Measurements from ENCODE around the gene VRK2. TPM values are rescaled to one million over a fixed set of nuclear protein-coding genes. Genes with fewer than 3 reads are reported as not detected.
A peak's percentile ranks its signal among the peaks of the same experiment; 100 is the strongest.

The VRK2 gene
- total and polyA plus RNA-seq, 7 donors = 6.2 to 30.2 (median 17.7) TPM

GRCh38 chr2:58063641-58064040 lies 17.0 kb downstream of the VRK2 start:
- H3K36me3 ChIP-seq (ENCODE audit: insufficient read depth in 1 of 2, low read depth in 1 of 2) = peaks cover 0 to 6% of the 10 kb centered on the region in 2 donors
- TF ChIP-seq, protein P1, sequence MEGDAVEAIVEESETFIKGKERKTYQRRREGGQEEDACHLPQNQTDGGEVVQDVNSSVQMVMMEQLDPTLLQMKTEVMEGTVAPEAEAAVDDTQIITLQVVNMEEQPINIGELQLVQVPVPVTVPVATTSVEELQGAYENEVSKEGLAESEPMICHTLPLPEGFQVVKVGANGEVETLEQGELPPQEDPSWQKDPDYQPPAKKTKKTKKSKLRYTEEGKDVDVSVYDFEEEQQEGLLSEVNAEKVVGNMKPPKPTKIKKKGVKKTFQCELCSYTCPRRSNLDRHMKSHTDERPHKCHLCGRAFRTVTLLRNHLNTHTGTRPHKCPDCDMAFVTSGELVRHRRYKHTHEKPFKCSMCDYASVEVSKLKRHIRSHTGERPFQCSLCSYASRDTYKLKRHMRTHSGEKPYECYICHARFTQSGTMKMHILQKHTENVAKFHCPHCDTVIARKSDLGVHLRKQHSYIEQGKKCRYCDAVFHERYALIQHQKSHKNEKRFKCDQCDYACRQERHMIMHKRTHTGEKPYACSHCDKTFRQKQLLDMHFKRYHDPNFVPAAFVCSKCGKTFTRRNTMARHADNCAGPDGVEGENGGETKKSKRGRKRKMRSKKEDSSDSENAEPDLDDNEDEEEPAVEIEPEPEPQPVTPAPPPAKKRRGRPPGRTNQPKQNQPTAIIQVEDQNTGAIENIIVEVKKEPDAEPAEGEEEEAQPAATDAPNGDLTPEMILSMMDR (IDR thresholded peaks at IDR 0.05) = no peak
- WGBS, 3 donors = 28 to 38% (median 36%) methylated on average over 2 of the region's 2 CpGs
- ATAC-seq = peak; percentile 46 to 95 (median 90)
- no peak overlapping the region for H3K4me3 ChIP-seq
- H3K27me3 ChIP-seq (ENCODE audit: insufficient read depth in 3 of 3, low read length in 2 of 3) = no peaks in the 10 kb centered on the region
- no peaks in the 10 kb centered on the region for H3K9me3 ChIP-seq
- no peak for DNase-seq
- H3K27ac ChIP-seq = peak overlapping the region; percentile 19
- intact Hi-C loops (cut with DNase I) = no loop called here
- H3K4me1 ChIP-seq = peaks cover 13% of the 10 kb centered on the region

GRCh38 chr2:58064086-58064485 lies 17.5 kb downstream of the VRK2 start:
- WGBS, 3 donors = 80 to 89% (median 86%) methylated on average over 2 of the region's 2 CpGs
- no peak for DNase-seq
- TF ChIP-seq, protein P1 (IDR thresholded peaks at IDR 0.05) = no peak
- ATAC-seq = peak in 3 of 4 donors; percentile 60 to 66 (median 60)
- intact Hi-C loops (cut with DNase I) = no loop called here
- Histone ChIP-seq H3K36me3 (ENCODE audit: insufficient read depth in 1 of 2, low read depth in 1 of 2) (peaks cover 0 to 4% of the 10 kb centered on the region in 2 donors), H3K9me3 (no peaks in the 10 kb centered on the region), H3K27me3 (ENCODE audit: insufficient read depth in 3 of 3, low read length in 2 of 3) (no peaks in the 10 kb centered on the region), H3K4me3 (no peak overlapping the region), H3K4me1 (peaks cover 11% of the 10 kb centered on the region), H3K27ac (no peak overlapping the region)

DNA sequence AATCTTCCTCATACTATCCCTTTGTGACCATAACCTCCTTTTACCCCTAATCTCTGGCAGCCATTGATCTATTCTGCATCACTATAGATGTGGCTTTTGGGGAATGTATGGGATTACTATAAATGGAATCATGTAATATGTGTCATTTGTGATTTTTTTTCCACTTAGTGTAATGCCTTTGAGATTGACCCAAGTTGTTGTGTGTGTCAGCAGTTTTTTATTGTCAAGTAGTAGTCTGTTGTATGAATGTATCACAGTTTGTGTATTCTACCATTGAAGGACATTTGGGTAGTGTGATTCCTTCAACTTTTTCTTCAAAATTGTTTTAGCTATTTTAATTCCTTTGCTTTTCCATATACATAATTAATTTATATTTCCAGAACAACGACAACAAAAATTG lies 18.6 kb downstream of the VRK2 start:
- Histone ChIP-seq H3K9me3 (no peaks in the 10 kb centered on the region), H3K4me1 (peaks cover 11% of the 10 kb centered on the region), H3K27ac (no peak overlapping the region), H3K27me3 (ENCODE audit: insufficient read depth in 3 of 3, low read length in 2 of 3) (no peaks in the 10 kb centered on the region), H3K36me3 (ENCODE audit: insufficient read depth in 1 of 2, low read depth in 1 of 2) (no peaks in the 10 kb centered on the region), H3K4me3 (no peak overlapping the region)
- TF ChIP-seq, protein P1 (IDR thresholded peaks at IDR 0.05) = no peak
- DNase-seq (no peak), ATAC-seq (no peak)
- intact Hi-C loops (cut with DNase I) = no loop called here
- WGBS, 3 donors = 95 to 100% (median 98%) methylated on average over 1 of the region's 1 CpG

GRCh38 chr2:58067001-58067400 lies 20.4 kb downstream of the VRK2 start:
- intact Hi-C loops (cut with DNase I) = no loop called here
- 90 to 96% (median 95%) methylated on average over 2 of the region's 2 CpGs for WGBS, 3 donors
- Histone ChIP-seq H3K27ac (no peak overlapping the region), H3K4me3 (no peak overlapping the region), H3K9me3 (no peaks in the 10 kb centered on the region), H3K27me3 (ENCODE audit: insufficient read depth in 3 of 3, low read length in 2 of 3) (no peaks in the 10 kb centered on the region), H3K4me1 (peaks cover 11% of the 10 kb centered on the region), H3K36me3 (ENCODE audit: insufficient read depth in 1 of 2, low read depth in 1 of 2) (no peaks in the 10 kb centered on the region)
- no peak for DNase-seq
- TF ChIP-seq, protein P1 (IDR thresholded peaks at IDR 0.05) = no peak
- no peak for ATAC-seq

DNA sequence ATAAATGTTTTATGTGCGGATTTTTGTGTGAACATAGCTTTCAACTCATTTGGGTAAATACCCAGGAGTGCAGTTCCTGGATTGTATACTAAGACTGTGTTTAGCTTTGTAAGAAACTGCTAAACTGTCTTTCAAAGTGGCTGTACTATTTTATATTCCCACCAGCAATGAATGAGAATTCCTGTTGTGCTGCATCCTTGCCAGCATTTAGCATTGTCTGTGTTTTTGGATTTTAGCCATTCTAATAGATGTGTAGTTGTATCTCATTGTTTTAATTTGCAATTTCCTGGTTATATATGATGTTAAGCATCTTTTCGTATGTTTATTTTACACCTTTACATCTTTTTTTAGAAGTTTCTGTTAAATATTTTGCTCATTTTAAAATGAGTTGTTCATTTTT lies 24.2 kb downstream of the VRK2 start:
- Histone ChIP-seq H3K4me3 (no peak overlapping the region), H3K4me1 (no peaks in the 10 kb centered on the region), H3K27me3 (ENCODE audit: insufficient read depth in 3 of 3, low read length in 2 of 3) (no peaks in the 10 kb centered on the region), H3K36me3 (ENCODE audit: insufficient read depth in 1 of 2, low read depth in 1 of 2) (no peaks in the 10 kb centered on the region), H3K9me3 (no peaks in the 10 kb centered on the region), H3K27ac (no peak overlapping the region)
- TF ChIP-seq, protein P1 (IDR thresholded peaks at IDR 0.05) = no peak
- WGBS, 3 donors = 93 to 97% (median 96%) methylated on average over 2 of the region's 2 CpGs
- ATAC-seq (no peak), DNase-seq (no peak)
- intact Hi-C loops (cut with DNase I) = no loop called here

All from psoas muscle (tissue), 8 donors.